Upper lobe of right lung (tissue), 1 donor: Measurements from ENCODE around the gene PPP1R10. TPM values are rescaled to one million over a fixed set of nuclear protein-coding genes. Genes with fewer than 3 reads are reported as not detected.
A peak's percentile ranks its signal among the peaks of the same experiment; 100 is the strongest.

Experiments used
- ATAC-seq: fragments of 200-7000 bp; cut with Tn5 transposase; one replicate; pipeline ENCODE4 v1.9.1; 2020; ENCODE audit warnings: mild to moderate bottlenecking, moderate library complexity
- DNase-seq: peaks from one replicate; pipeline ENCODE4 v3.0.0-alpha.2; 2020
- H3K27ac ChIP-seq: fragments of 200-600 bp; one replicate; pipeline ENCODE4 v1.8.0; 2022
- H3K27me3 ChIP-seq: fragments of 200-600 bp; one replicate; pipeline ENCODE4 v1.8.0; 2022; ENCODE audit warnings: mild to moderate bottlenecking
- H3K36me3 ChIP-seq: fragments of 200-600 bp; one replicate; pipeline ENCODE4 v1.8.0; 2022
- H3K4me1 ChIP-seq: fragments of 200-600 bp; one replicate; pipeline ENCODE4 v1.8.0; 2022
- H3K4me3 ChIP-seq: fragments of 200-600 bp; one replicate; pipeline ENCODE4 v1.8.0; 2022; ENCODE audit warnings: mild to moderate bottlenecking
- H3K9me3 ChIP-seq: fragments of 200-600 bp; one replicate; pipeline ENCODE4 v1.8.0; 2022
- intact Hi-C: fragments of 100-400 bp; cut with DNase I; formaldehyde crosslinking; loops from one replicate; pipeline ENCODE4 v1.11.0; 2022
- total RNA-seq: library from RNA; stranded (reverse); fragmentation: NEBNext Ultra II Directional; extraction: Animal tissue kit (Norgen Biotek cat#: 25700); gene quantifications from one replicate; pipeline ENCODE4 v1.2.1, GENCODE V29; 2021
- TF ChIP-seq, protein P1 (sequence below): fragments of 200-600 bp; IDR thresholded peaks from one replicate; pipeline ENCODE4 v1.8.0; 2022; ENCODE audit warnings: antibody characterized with exemption
- donor health status: DM: no; HTN: yes; CAD: no; lungs with severe emphysema.

PPP1R10 gene
- total RNA-seq, 1 donor from 2014 or later = 68.3 TPM

DNA sequence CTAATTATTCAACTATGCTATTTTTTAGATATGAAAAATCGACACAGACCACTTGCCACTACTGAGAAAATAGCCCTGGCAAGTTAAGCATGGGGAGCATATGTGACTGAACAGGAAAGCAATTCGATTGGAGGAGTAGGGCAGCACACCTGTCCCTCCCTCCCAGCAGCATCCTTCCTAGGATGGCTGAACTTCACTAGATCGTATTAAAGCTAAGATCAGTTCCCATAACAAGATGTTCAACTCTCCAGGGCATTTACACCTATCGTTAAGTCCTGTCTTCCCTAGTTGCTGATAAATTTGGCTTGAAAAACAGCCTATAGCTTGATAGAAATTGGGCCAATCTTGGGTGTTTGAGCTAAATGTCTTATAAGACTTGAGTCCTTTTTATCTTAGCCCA lies 7.0 kb downstream of the PPP1R10 start:
- H3K4me3 ChIP-seq = no peak overlapping the region
- ATAC-seq = no peak
- intact Hi-C loops = no loop called here
- TF ChIP-seq, protein P1, sequence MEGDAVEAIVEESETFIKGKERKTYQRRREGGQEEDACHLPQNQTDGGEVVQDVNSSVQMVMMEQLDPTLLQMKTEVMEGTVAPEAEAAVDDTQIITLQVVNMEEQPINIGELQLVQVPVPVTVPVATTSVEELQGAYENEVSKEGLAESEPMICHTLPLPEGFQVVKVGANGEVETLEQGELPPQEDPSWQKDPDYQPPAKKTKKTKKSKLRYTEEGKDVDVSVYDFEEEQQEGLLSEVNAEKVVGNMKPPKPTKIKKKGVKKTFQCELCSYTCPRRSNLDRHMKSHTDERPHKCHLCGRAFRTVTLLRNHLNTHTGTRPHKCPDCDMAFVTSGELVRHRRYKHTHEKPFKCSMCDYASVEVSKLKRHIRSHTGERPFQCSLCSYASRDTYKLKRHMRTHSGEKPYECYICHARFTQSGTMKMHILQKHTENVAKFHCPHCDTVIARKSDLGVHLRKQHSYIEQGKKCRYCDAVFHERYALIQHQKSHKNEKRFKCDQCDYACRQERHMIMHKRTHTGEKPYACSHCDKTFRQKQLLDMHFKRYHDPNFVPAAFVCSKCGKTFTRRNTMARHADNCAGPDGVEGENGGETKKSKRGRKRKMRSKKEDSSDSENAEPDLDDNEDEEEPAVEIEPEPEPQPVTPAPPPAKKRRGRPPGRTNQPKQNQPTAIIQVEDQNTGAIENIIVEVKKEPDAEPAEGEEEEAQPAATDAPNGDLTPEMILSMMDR = no peak
- no peaks in the 10 kb centered on the region for H3K27me3 ChIP-seq
- H3K27ac ChIP-seq = no peak overlapping the region
- DNase-seq = no peak
- H3K9me3 ChIP-seq = no peaks in the 10 kb centered on the region
- H3K36me3 ChIP-seq = peaks cover 48% of the 10 kb centered on the region
- H3K4me1 ChIP-seq = peaks cover 30% of the 10 kb centered on the region

DNA sequence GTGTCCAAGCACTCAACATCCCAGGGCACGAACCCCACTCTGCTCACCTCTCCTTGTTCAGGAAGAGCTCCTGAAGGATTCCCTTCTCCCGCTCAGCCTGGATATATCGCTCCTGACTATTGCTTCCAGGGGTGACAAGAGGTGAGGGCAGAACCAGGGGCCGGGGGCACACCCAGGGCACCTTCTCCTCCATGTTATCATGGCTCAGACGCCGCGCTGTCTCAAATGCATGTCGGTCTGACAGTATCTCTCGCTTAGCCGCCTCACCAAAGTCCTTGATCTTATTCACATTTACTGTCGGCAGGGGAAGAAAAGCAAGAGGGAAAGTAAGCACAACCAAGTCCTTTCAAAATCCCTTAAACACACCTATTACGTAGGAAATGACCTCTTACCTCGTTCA lies 13.1 kb downstream of the PPP1R10 start:
- intact Hi-C loops = loop anchor here (5.0 kb wide), 1 partner anchor 122 kb away; no protein-coding TSS in a partner anchor
- no peak overlapping the region for H3K4me3 ChIP-seq
- DNase-seq = no peak
- H3K4me1 ChIP-seq = no peaks in the 10 kb centered on the region
- H3K27ac ChIP-seq = no peak overlapping the region
- TF ChIP-seq, protein P1 = no peak
- no peak for ATAC-seq
- H3K9me3 ChIP-seq = no peaks in the 10 kb centered on the region
- H3K27me3 ChIP-seq = no peaks in the 10 kb centered on the region
- peaks cover 86% of the 10 kb centered on the region for H3K36me3 ChIP-seq

DNA sequence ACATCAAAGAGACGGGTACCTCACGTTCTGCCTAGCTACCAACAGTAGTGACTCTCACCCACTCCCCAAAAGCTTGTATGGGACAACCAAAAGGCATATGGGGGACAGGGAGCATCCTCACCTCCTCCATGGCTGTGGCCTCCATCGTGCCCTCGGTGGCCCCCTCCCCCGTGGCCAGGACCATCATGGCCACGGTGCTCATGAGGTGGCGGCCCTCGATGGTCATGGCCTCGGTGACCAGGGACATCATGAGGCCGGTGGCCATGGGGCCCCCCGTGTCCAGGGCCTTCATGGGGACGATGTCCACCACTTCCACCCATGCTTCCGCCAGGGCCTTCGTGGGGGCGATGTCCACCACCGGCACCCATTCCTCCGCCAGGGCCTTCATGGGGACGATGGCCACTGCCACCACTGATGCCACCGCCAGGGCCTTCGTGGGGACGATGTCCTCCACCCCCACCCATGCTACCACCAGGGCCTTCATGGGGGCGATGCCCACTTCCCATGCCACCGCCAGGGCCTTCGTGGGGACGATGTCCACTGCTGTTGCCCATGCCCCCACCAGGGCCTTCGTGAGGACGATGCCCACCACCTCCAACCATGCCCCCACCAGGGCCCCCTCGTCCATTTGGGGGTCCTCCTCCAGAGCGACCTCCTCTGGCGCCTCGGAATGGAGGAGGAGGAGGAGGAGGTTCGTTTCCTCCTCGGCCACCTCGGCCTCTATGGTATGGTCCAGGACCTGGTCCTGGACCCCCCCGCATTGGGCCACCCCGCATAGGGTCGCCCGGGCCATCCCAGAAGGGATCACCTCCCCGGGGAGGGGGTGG lies 15.0 kb downstream of the PPP1R10 start:
- TF ChIP-seq, protein P1 = no peak
- no peaks in the 10 kb centered on the region for H3K27me3 ChIP-seq
- no peaks in the 10 kb centered on the region for H3K9me3 ChIP-seq
- peaks cover 67% of the 10 kb centered on the region for H3K36me3 ChIP-seq
- no peaks in the 10 kb centered on the region for H3K4me1 ChIP-seq
- no peak overlapping the region for H3K27ac ChIP-seq
- no peak for DNase-seq
- intact Hi-C loops = loop anchor here (5.0 kb wide), 1 partner anchor 120 kb away; no protein-coding TSS in a partner anchor
- ATAC-seq = no peak
- H3K4me3 ChIP-seq = no peak overlapping the region

DNA sequence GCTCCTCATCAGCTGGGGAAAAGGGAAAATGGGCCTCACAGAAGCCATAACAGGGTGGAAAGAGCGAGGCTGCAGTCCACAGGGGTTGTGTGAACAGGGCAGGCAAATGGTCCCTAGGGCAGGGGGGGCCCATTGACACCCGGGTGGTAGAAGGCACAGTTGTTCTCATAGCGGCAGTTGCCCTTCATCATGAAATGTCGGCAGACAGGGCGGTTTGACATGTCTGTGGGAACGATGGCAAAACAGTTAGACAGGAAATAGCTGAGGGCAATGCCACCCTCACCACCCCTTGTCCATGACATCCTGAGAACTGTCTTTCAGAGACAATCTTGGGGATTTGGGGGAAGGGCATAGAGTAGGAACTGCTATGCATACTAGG lies 15.6 kb downstream of the PPP1R10 start:
- H3K4me1 ChIP-seq = no peaks in the 10 kb centered on the region
- peaks cover 61% of the 10 kb centered on the region for H3K36me3 ChIP-seq
- DNase-seq (no peak), ATAC-seq (no peak)
- H3K27ac ChIP-seq = no peak overlapping the region
- no peak overlapping the region for H3K4me3 ChIP-seq
- intact Hi-C loops = loop anchor here (5.0 kb wide), 1 partner anchor 119 kb away; no protein-coding TSS in a partner anchor
- H3K9me3 ChIP-seq = no peaks in the 10 kb centered on the region
- TF ChIP-seq, protein P1 = no peak
- H3K27me3 ChIP-seq = no peaks in the 10 kb centered on the region

DNA sequence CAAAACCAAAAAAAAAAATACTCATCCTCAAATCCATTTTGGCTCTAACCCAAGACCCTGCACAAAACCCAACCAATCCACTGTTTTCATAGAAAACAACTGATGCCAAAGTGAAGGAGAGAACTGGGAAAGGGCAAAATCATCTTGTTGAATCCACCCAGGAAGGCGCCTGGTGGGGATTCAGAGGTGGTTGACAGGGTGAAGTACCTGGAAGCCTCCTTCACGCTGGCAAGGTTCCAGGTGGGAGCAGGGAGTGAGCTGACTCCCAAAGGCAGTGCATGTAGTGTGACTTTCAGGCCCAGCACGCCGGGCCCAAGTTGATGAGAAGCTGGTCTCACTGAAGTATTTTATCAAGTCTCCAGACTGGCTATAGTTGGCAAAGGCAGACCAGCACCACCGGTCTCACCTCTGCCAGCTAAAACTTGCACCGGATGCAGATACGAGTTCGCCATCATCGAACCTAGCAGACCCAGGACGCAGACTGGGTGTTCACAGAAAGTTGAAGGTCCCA lies 16.5 kb downstream of the PPP1R10 start:
- no peaks in the 10 kb centered on the region for H3K4me1 ChIP-seq
- H3K27ac ChIP-seq = no peak overlapping the region

More for the DNA sequence above, 16.5 kb downstream of the PPP1R10 start:
- DNase-seq (peak; percentile 69), ATAC-seq (no peak)
- intact Hi-C loops = loop anchor here (5.0 kb wide), 1 partner anchor 118 kb away; no protein-coding TSS in a partner anchor
- TF ChIP-seq, protein P1 = no peak
- Histone ChIP-seq H3K9me3 (no peaks in the 10 kb centered on the region), H3K4me3 (no peak overlapping the region), H3K27me3 (no peaks in the 10 kb centered on the region), H3K36me3 (peaks cover 52% of the 10 kb centered on the region)
